A549 (cell line): ENCODE measurements around the gene SMIM17.

Source experiments
- CEBPB ChIP-seq, 2 experiments: fragments of >200 bp in 1 of 2; sonication (Bioruptor Twin) in 1 of 2; formaldehyde crosslinking in 1 of 2; IDR thresholded peaks; 2 replicates each; pipeline ENCODE4 v1.6.1; 2012 to 2016
- HOXA7 ChIP-seq: fragments of 250-450 bp; sonication (Bioruptor Pico); IDR thresholded peaks from 2 replicates; pipeline ENCODE4 v1.5.0; 2020; ENCODE audit warnings: mild to moderate bottlenecking, moderate library complexity
- HOXB5 ChIP-seq: fragments of 250-450 bp; sonication (Bioruptor Pico); IDR thresholded peaks from 2 replicates; pipeline ENCODE4 v1.5.0; 2020; ENCODE audit warnings: mild to moderate bottlenecking, moderate library complexity
- JUN ChIP-seq, 2 experiments: fragments of >200 bp; sonication (Bioruptor Twin); formaldehyde crosslinking; IDR thresholded peaks; 2 replicates in 1 of 2; 3 replicates in 1 of 2; pipeline ENCODE4 v1.6.1; 2016 to 2017
- KDM1A ChIP-seq: fragments of 200-600 bp; sonication (generic); IDR thresholded peaks from 2 replicates; pipeline ENCODE4 v1.6.1; 2016; ENCODE audit warnings: low read depth, mild to moderate bottlenecking
- MYC ChIP-seq: IDR thresholded peaks from 2 replicates; pipeline ENCODE4 v1.6.1; 2012; ENCODE audit warnings: mild to moderate bottlenecking, inconsistent platforms, low read length, improper control_type of control experiment, borderline replicate concordance
- POLR2A ChIP-seq: IDR thresholded peaks from 2 replicates; pipeline ENCODE4 v1.6.1; 2012; ENCODE audit warnings: mild to moderate bottlenecking, low read length
- RAD21 ChIP-seq, 2 experiments: fragments of >200 bp in 1 of 2; sonication (Bioruptor Twin) in 1 of 2; formaldehyde crosslinking in 1 of 2; IDR thresholded peaks in 1 of 2; conservative IDR thresholded peaks in 1 of 2; 2 replicates in 1 of 2; 3 replicates in 1 of 2; pipeline ENCODE4 v1.6.1; 2012 to 2018; ENCODE audit warnings: inconsistent platforms in 1 of 2
- RNF2 ChIP-seq: fragments of 200-600 bp; sonication (generic); IDR thresholded peaks from 2 replicates; pipeline ENCODE4 v1.6.1; 2016; ENCODE audit warnings: low read depth, mild to moderate bottlenecking, antibody characterized with exemption, moderate library complexity, borderline replicate concordance
- SREBF2 ChIP-seq: fragments of 450-650 bp; IDR thresholded peaks from 2 replicates; pipeline ENCODE4 v1.6.1; 2014; ENCODE audit warnings: mild to moderate bottlenecking, moderate library complexity
- TF ChIP-seq, protein P1 (sequence below): fragments of >200 bp; sonication (Bioruptor Twin); formaldehyde crosslinking; IDR thresholded peaks from 3 replicates; pipeline ENCODE4 v1.5.1; 2016
- TF ChIP-seq, protein P2 (sequence below): IDR thresholded peaks from 2 replicates; pipeline ENCODE4 v1.6.1; 2012
- TF ChIP-seq, protein P3 (sequence below): IDR thresholded peaks from 2 replicates; pipeline ENCODE4 v1.6.1; 2012
- TF ChIP-seq, protein P4 (sequence below): fragments of 200-600 bp; sonication (generic); IDR thresholded peaks from 2 replicates; pipeline ENCODE4 v1.6.1; 2016; ENCODE audit warnings: antibody characterized with exemption, mild to moderate bottlenecking, moderate library complexity

DNA sequence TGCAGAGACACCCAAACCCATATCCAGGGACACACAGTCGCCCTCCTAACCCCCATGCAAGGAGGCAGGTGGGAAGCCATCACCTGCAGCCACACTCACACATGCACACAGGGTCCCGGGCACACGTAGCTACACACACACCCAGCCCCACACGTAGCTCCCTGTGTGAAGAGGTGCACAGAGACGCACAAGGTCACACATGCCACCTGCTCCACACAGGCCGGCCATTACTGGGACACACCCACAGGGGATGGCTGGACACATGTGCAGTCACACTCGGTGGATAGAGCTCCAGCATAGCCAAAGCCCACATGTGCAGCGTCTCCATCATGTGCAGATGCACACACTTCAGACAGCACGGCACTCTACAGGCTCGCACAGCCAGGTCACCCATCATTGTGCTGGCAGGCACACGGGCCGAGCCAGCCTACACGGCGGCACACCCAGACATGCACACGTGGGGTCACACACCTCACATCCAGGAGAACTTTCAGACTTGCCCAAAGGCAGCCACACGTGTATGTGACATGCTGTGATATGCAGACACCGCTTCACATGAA lies 27.5 kb downstream of the SMIM17 start:
- TF ChIP-seq, protein P1, sequence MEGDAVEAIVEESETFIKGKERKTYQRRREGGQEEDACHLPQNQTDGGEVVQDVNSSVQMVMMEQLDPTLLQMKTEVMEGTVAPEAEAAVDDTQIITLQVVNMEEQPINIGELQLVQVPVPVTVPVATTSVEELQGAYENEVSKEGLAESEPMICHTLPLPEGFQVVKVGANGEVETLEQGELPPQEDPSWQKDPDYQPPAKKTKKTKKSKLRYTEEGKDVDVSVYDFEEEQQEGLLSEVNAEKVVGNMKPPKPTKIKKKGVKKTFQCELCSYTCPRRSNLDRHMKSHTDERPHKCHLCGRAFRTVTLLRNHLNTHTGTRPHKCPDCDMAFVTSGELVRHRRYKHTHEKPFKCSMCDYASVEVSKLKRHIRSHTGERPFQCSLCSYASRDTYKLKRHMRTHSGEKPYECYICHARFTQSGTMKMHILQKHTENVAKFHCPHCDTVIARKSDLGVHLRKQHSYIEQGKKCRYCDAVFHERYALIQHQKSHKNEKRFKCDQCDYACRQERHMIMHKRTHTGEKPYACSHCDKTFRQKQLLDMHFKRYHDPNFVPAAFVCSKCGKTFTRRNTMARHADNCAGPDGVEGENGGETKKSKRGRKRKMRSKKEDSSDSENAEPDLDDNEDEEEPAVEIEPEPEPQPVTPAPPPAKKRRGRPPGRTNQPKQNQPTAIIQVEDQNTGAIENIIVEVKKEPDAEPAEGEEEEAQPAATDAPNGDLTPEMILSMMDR: no peak
- TF ChIP-seq SREBF2 (no peak), HOXB5 (CRISPR knock-in tag) (no peak), JUN (IDR thresholded peaks at IDR 0.05) (no peak), HOXA7 (CRISPR knock-in tag) (no peak), RAD21 (conservative IDR thresholded peaks at IDR 0.05 in 1 of 2, IDR thresholded peaks at IDR 0.05 in 1 of 2) (no peak), KDM1A (no peak), RNF2 (no peak), CEBPB (IDR thresholded peaks at IDR 0.05) (no peak), POLR2A (no peak), MYC (no peak)
- TF ChIP-seq, protein P2, sequence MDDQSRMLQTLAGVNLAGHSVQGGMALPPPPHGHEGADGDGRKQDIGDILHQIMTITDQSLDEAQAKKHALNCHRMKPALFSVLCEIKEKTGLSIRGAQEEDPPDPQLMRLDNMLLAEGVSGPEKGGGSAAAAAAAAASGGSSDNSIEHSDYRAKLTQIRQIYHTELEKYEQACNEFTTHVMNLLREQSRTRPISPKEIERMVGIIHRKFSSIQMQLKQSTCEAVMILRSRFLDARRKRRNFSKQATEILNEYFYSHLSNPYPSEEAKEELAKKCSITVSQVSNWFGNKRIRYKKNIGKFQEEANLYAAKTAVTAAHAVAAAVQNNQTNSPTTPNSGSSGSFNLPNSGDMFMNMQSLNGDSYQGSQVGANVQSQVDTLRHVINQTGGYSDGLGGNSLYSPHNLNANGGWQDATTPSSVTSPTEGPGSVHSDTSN: no peak
- TF ChIP-seq, protein P3, sequence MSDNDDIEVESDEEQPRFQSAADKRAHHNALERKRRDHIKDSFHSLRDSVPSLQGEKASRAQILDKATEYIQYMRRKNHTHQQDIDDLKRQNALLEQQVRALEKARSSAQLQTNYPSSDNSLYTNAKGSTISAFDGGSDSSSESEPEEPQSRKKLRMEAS: no peak
- TF ChIP-seq, protein P4, sequence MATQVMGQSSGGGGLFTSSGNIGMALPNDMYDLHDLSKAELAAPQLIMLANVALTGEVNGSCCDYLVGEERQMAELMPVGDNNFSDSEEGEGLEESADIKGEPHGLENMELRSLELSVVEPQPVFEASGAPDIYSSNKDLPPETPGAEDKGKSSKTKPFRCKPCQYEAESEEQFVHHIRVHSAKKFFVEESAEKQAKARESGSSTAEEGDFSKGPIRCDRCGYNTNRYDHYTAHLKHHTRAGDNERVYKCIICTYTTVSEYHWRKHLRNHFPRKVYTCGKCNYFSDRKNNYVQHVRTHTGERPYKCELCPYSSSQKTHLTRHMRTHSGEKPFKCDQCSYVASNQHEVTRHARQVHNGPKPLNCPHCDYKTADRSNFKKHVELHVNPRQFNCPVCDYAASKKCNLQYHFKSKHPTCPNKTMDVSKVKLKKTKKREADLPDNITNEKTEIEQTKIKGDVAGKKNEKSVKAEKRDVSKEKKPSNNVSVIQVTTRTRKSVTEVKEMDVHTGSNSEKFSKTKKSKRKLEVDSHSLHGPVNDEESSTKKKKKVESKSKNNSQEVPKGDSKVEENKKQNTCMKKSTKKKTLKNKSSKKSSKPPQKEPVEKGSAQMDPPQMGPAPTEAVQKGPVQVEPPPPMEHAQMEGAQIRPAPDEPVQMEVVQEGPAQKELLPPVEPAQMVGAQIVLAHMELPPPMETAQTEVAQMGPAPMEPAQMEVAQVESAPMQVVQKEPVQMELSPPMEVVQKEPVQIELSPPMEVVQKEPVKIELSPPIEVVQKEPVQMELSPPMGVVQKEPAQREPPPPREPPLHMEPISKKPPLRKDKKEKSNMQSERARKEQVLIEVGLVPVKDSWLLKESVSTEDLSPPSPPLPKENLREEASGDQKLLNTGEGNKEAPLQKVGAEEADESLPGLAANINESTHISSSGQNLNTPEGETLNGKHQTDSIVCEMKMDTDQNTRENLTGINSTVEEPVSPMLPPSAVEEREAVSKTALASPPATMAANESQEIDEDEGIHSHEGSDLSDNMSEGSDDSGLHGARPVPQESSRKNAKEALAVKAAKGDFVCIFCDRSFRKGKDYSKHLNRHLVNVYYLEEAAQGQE: no peak
